Activated B cell treated with CpG ODN at 0.5 μM for 24 hours (primary cell): ENCODE measurements around the gene ARAF. TPM values are rescaled to one million over a fixed set of nuclear protein-coding genes. Genes with fewer than 3 reads are reported as not detected.

Experiments
- ATAC-seq: fragments of 200-7000 bp; cut with Tn5 transposase; one replicate; pipeline ENCODE4 v1.10.0; 2021; ENCODE audit warnings: low read depth, mild to moderate bottlenecking, moderate library complexity
- CTCF ChIA-PET: fragments of 350-600 bp; sonication (Branson Sonifier 250); formaldehyde crosslinking; loops from one replicate; lab custom pipeline; 2021; ENCODE audit warnings: antibody characterized with exemption; lab: Charles Lee
- POLR2A ChIA-PET: fragments of 350-600 bp; sonication (Branson Sonifier 250); formaldehyde crosslinking; loops from one replicate; lab custom pipeline; 2021; ENCODE audit warnings: antibody characterized with exemption; lab: Charles Lee
- DNase-seq: peaks from one replicate; pipeline ENCODE4 v3.0.0; 2022
- H3K27ac Mint-ChIP-seq: one replicate; pipeline ENCODE4 v1.8.0; 2020; ENCODE audit warnings: mixed read lengths
- H3K27me3 Mint-ChIP-seq: one replicate; pipeline ENCODE4 v1.8.0; 2021; ENCODE audit warnings: mixed read lengths
- H3K36me3 Mint-ChIP-seq: one replicate; pipeline ENCODE4 v1.8.0; 2021; ENCODE audit warnings: low read depth, mixed read lengths
- H3K4me1 Mint-ChIP-seq: one replicate; pipeline ENCODE4 v1.8.0; 2021; ENCODE audit warnings: mixed read lengths
- H3K4me3 Mint-ChIP-seq: one replicate; pipeline ENCODE4 v1.8.0; 2020; ENCODE audit warnings: mild to moderate bottlenecking, mixed read lengths
- H3K9me3 Mint-ChIP-seq: one replicate; pipeline ENCODE4 v1.8.0; 2020; ENCODE audit warnings: mixed read lengths
- intact Hi-C: fragments of 100-400 bp; cut with micrococcal nuclease; formaldehyde crosslinking; loops from one replicate; pipeline ENCODE4 v1.15.1; 2024
- total RNA-seq: library from RNA; stranded (reverse); gene quantifications from 2 replicates; pipeline ENCODE4 v1.2.3, GENCODE V29; 2022
- TF ChIP-seq, protein P1 (sequence below): fragments of 200-600 bp; IDR thresholded peaks from one replicate; pipeline ENCODE4 v1.8.0; 2022; ENCODE audit warnings: antibody characterized with exemption, mild to moderate bottlenecking

Gene ARAF
- total RNA-seq, 1 donor from 2014 or later, result 108 TPM

DNA sequence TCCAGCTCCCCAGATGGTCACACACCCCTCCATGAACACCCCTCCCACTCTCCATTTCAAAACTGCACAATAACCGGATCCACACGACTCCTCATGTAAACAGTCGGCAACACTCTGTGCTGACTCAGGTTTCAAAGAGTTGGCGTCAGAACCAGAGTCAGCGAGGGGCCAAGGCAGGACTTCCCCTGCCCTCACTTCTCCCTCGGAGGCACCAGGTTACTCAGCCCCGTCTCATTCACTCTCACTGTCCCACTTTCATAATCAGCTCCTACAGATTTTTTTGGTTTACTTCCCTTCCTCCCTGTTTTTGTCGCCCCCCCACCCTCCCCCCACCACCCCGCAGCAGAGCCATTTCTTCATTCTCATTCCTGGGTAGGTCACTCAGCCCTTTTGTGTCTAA is 18.5 kb downstream of the ARAF start:
- no peaks in the 10 kb centered on the region for H3K27me3 Mint-ChIP-seq
- intact Hi-C loops, result no loop called here
- ChIA-PET POLR2A (interaction anchor here (0.6 kb wide), 2 partner anchors 93 to 346 kb away, joined by 3 to 6 read pairs; partner anchors contain the start of gene USP11), CTCF (no interaction called here)
- no peaks in the 10 kb centered on the region for H3K9me3 Mint-ChIP-seq
- TF ChIP-seq, protein P1, sequence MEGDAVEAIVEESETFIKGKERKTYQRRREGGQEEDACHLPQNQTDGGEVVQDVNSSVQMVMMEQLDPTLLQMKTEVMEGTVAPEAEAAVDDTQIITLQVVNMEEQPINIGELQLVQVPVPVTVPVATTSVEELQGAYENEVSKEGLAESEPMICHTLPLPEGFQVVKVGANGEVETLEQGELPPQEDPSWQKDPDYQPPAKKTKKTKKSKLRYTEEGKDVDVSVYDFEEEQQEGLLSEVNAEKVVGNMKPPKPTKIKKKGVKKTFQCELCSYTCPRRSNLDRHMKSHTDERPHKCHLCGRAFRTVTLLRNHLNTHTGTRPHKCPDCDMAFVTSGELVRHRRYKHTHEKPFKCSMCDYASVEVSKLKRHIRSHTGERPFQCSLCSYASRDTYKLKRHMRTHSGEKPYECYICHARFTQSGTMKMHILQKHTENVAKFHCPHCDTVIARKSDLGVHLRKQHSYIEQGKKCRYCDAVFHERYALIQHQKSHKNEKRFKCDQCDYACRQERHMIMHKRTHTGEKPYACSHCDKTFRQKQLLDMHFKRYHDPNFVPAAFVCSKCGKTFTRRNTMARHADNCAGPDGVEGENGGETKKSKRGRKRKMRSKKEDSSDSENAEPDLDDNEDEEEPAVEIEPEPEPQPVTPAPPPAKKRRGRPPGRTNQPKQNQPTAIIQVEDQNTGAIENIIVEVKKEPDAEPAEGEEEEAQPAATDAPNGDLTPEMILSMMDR, result no peak
- no peak overlapping the region for H3K27ac Mint-ChIP-seq
- no peak overlapping the region for H3K4me3 Mint-ChIP-seq
- ATAC-seq (peak; percentile 18), DNase-seq (no peak)
- H3K36me3 Mint-ChIP-seq, result no peaks in the 10 kb centered on the region
- peaks cover 13% of the 10 kb centered on the region for H3K4me1 Mint-ChIP-seq

- DNase-seq (peak; percentile 35), ATAC-seq (peak; percentile 94)
- CTCF ChIA-PET, result no interaction called here
- Mint-ChIP-seq H3K4me3 (peak within 1 kb of the TSS; percentile 49), H3K9me3 (no peaks in the 10 kb centered on the region), H3K27ac (peak within 1 kb of the TSS; percentile 3), H3K27me3 (no peaks in the 10 kb centered on the region), H3K4me1 (peaks cover 13% of the 10 kb centered on the region), H3K36me3 (peaks cover 2% of the 10 kb centered on the region)
- TF ChIP-seq, protein P1, result no peak
- POLR2A ChIA-PET, result interaction anchor here (0.6 kb wide), 1 partner anchor 131 kb away, joined by 4 read pairs; no protein-coding TSS in a partner anchor
- intact Hi-C loops, result loop anchor here (1.0 kb wide), 1 partner anchor 68 kb away; the partner anchor contains the start of gene ELK1
These were observed 21.0 kb downstream of the ARAF start, which contains the start of gene TIMP1 for GRCh38 chrX:47581731-47582647. Gene TIMP1 (plus strand): TSS chrX:47582436. CDS start chrX:47583416, 980 bp downstream.

- TF ChIP-seq, protein P1, result no peak
- no peak for DNase-seq
- H3K27me3 Mint-ChIP-seq, result no peaks in the 10 kb centered on the region
- CTCF ChIA-PET, result no interaction called here
- intact Hi-C loops, result no loop called here
- H3K36me3 Mint-ChIP-seq, result peaks cover 2% of the 10 kb centered on the region
- no peaks in the 10 kb centered on the region for H3K9me3 Mint-ChIP-seq
- H3K27ac Mint-ChIP-seq, result no peak overlapping the region
- POLR2A ChIA-PET, result interaction anchor here (0.7 kb wide), 1 partner anchor 389 kb away, joined by 3 read pairs; no protein-coding TSS in a partner anchor
- H3K4me3 Mint-ChIP-seq, result no peak overlapping the region
- ATAC-seq, result no peak
- H3K4me1 Mint-ChIP-seq, result peaks cover 13% of the 10 kb centered on the region
These were observed 22.3 kb downstream of the ARAF start for GRCh38 chrX:47583240-47583861.

DNA sequence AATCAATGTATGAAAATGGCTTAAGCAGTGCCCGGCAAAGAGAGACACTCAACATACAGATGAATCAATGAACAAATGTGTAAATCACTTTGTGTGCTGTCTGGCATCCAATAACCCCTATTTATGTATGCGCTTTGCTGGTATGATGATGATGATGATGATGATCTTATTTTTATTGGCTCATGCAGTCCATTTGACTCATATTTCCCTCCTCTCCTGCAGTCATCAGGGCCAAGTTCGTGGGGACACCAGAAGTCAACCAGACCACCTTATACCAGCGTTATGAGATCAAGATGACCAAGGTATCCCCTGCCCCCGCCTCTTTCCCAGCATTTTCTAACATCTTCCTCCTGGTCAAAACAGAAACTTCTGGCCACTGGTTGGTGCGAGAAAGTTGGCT is 23.7 kb downstream of the ARAF start:
- POLR2A ChIA-PET, result no interaction called here
- Mint-ChIP-seq H3K4me3 (no peak overlapping the region), H3K27ac (no peak overlapping the region)

More for the DNA sequence above, 23.7 kb downstream of the ARAF start:
- TF ChIP-seq, protein P1, result no peak
- no peak for ATAC-seq
- CTCF ChIA-PET, result no interaction called here
- no peaks in the 10 kb centered on the region for H3K27me3 Mint-ChIP-seq
- peaks cover 9% of the 10 kb centered on the region for H3K4me1 Mint-ChIP-seq
- H3K9me3 Mint-ChIP-seq, result no peaks in the 10 kb centered on the region
- peaks cover 2% of the 10 kb centered on the region for H3K36me3 Mint-ChIP-seq
- intact Hi-C loops, result no loop called here
- no peak for DNase-seq
